WTC11 (cell line): ENCODE results near the gene GIPC3.
"Not testable (repeated sequence)": the region's sequence is repeated elsewhere in the genome, so short reads cannot be mapped to it uniquely, and the experiment has no call there.

Experiments used
- CBFB ChIP-seq: sonication (generic); formaldehyde crosslinking; IDR thresholded peaks from 2 replicates; pipeline ENCODE4 v1.8.1; 2022; ENCODE audit warnings: mild to moderate bottlenecking, low read depth, missing genetic modification reagents
- E2F5 ChIP-seq: sonication (generic); formaldehyde crosslinking; IDR thresholded peaks from 2 replicates; pipeline ENCODE4 v1.8.1; 2022; ENCODE audit warnings: mild to moderate bottlenecking, moderate library complexity, missing genetic modification reagents
- JUN ChIP-seq: sonication (generic); formaldehyde crosslinking; IDR thresholded peaks from 2 replicates; pipeline ENCODE4 v1.8.0; 2023; ENCODE audit warnings: mild to moderate bottlenecking, missing genetic modification reagents
- TP53 ChIP-seq: sonication (generic); formaldehyde crosslinking; IDR thresholded peaks from 2 replicates; pipeline ENCODE4 v1.8.1; 2023; ENCODE audit warnings: mild to moderate bottlenecking, missing genetic modification reagents
- USF2 ChIP-seq: sonication (generic); formaldehyde crosslinking; IDR thresholded peaks from 2 replicates; pipeline ENCODE4 v1.8.1; 2023; ENCODE audit warnings: mild to moderate bottlenecking, missing genetic modification reagents, moderate library complexity
- ZNF263 ChIP-seq: sonication (generic); formaldehyde crosslinking; IDR thresholded peaks from 2 replicates; pipeline ENCODE4 v1.8.1; 2022; ENCODE audit warnings: low read depth, mild to moderate bottlenecking, moderate library complexity, missing genetic modification reagents
- TF ChIP-seq, protein P1 (sequence below): fragments of 250-450 bp; sonication (Bioruptor Pico); IDR thresholded peaks from 2 replicates; pipeline ENCODE4 v1.9.0; 2021; ENCODE audit warnings: mild to moderate bottlenecking
- TF ChIP-seq, protein P2 (sequence below): fragments of 200-600 bp; IDR thresholded peaks from 2 replicates; pipeline ENCODE4 v1.8.0; 2022; ENCODE audit warnings: antibody characterized with exemption
- TF ChIP-seq, protein P3 (sequence below): sonication (generic); formaldehyde crosslinking; IDR thresholded peaks from 2 replicates; pipeline ENCODE4 v1.8.1; 2022; ENCODE audit warnings: low read depth, missing genetic modification reagents, borderline replicate concordance
- TF ChIP-seq, protein P4 (sequence below): sonication (generic); formaldehyde crosslinking; conservative IDR thresholded peaks from 2 replicates; pipeline ENCODE4 v1.8.1; 2022; ENCODE audit warnings: mild to moderate bottlenecking, missing genetic modification reagents

- TF ChIP-seq, protein P1, sequence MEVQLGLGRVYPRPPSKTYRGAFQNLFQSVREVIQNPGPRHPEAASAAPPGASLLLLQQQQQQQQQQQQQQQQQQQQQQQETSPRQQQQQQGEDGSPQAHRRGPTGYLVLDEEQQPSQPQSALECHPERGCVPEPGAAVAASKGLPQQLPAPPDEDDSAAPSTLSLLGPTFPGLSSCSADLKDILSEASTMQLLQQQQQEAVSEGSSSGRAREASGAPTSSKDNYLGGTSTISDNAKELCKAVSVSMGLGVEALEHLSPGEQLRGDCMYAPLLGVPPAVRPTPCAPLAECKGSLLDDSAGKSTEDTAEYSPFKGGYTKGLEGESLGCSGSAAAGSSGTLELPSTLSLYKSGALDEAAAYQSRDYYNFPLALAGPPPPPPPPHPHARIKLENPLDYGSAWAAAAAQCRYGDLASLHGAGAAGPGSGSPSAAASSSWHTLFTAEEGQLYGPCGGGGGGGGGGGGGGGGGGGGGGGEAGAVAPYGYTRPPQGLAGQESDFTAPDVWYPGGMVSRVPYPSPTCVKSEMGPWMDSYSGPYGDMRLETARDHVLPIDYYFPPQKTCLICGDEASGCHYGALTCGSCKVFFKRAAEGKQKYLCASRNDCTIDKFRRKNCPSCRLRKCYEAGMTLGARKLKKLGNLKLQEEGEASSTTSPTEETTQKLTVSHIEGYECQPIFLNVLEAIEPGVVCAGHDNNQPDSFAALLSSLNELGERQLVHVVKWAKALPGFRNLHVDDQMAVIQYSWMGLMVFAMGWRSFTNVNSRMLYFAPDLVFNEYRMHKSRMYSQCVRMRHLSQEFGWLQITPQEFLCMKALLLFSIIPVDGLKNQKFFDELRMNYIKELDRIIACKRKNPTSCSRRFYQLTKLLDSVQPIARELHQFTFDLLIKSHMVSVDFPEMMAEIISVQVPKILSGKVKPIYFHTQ (CRISPR knock-in tag): not testable (repeated sequence)
- TF ChIP-seq, protein P2, sequence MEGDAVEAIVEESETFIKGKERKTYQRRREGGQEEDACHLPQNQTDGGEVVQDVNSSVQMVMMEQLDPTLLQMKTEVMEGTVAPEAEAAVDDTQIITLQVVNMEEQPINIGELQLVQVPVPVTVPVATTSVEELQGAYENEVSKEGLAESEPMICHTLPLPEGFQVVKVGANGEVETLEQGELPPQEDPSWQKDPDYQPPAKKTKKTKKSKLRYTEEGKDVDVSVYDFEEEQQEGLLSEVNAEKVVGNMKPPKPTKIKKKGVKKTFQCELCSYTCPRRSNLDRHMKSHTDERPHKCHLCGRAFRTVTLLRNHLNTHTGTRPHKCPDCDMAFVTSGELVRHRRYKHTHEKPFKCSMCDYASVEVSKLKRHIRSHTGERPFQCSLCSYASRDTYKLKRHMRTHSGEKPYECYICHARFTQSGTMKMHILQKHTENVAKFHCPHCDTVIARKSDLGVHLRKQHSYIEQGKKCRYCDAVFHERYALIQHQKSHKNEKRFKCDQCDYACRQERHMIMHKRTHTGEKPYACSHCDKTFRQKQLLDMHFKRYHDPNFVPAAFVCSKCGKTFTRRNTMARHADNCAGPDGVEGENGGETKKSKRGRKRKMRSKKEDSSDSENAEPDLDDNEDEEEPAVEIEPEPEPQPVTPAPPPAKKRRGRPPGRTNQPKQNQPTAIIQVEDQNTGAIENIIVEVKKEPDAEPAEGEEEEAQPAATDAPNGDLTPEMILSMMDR: not testable (repeated sequence)
- TF ChIP-seq TP53; ZNF263 (CRISPR knock-in tag); E2F5 (CRISPR knock-in tag); CBFB (CRISPR knock-in tag); JUN; USF2 (CRISPR knock-in tag): not testable (repeated sequence)
- TF ChIP-seq, protein P3, sequence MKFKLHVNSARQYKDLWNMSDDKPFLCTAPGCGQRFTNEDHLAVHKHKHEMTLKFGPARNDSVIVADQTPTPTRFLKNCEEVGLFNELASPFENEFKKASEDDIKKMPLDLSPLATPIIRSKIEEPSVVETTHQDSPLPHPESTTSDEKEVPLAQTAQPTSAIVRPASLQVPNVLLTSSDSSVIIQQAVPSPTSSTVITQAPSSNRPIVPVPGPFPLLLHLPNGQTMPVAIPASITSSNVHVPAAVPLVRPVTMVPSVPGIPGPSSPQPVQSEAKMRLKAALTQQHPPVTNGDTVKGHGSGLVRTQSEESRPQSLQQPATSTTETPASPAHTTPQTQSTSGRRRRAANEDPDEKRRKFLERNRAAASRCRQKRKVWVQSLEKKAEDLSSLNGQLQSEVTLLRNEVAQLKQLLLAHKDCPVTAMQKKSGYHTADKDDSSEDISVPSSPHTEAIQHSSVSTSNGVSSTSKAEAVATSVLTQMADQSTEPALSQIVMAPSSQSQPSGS (CRISPR knock-in tag): not testable (repeated sequence)
- TF ChIP-seq, protein P4, sequence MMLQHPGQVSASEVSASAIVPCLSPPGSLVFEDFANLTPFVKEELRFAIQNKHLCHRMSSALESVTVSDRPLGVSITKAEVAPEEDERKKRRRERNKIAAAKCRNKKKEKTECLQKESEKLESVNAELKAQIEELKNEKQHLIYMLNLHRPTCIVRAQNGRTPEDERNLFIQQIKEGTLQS (CRISPR knock-in tag): not testable (repeated sequence)
Measured at GRCh38 chr19:3584036-3584802, 1.1 kb upstream of the GIPC3 start.
